Lower leg skin (tissue), 4 donors: ENCODE data around the gene METAP1. TPM values are rescaled to one million over a fixed set of nuclear protein-coding genes. Genes with fewer than 3 reads are reported as not detected.
"Not testable (repeated sequence)": the region's sequence is repeated elsewhere in the genome, so short reads cannot be mapped to it uniquely, and the experiment has no call there.

Source experiments
- DNase-seq, 2 donors: peaks; one replicate each; pipeline ENCODE4 v3.0.0-alpha.2; 2019; ENCODE audit warnings: low spot score in 2 of 2
- H3K4me3 ChIP-seq: fragments of 200-600 bp; sonication (generic); 2 replicates; pipeline ENCODE4 v1.5.1; 2017; ENCODE audit warnings: mild to moderate bottlenecking, low read depth; ENCODE audit not compliant: poor library complexity, severe bottlenecking
- POLR2A ChIP-seq, 2 donors: fragments of 450-650 bp; IDR thresholded peaks; one replicate each; pipeline ENCODE4 v1.6.1; 2016 to 2017; ENCODE audit warnings: antibody characterized with exemption in 2 of 2, mild to moderate bottlenecking in 1 of 2, moderate library complexity in 1 of 2
- WGBS, 2 donors: methylation state at CpG; one replicate each; pipeline ENCODE4 v1.1.5; 2018; 5-methylcytosine and 5-hydroxymethylcytosine counted together
- intact Hi-C: fragments of 100-400 bp; cut with DNase I; formaldehyde crosslinking; loops from one replicate; pipeline ENCODE4 v1.15.0; 2023; ENCODE audit warnings: low total_unique reads
- total RNA-seq, 4 donors: library from RNA; depleted of rRNA; stranded (reverse); fragments of >200 nt; gene quantifications; one replicate each; pipeline ENCODE4 v1.1.0, GENCODE V29; 2016
- TF ChIP-seq, protein P1 (sequence below), 3 donors: fragments of 450-650 bp; IDR thresholded peaks; one replicate each; pipeline ENCODE4 v1.5.1; 2016; ENCODE audit warnings: antibody characterized with exemption in 3 of 3, mild to moderate bottlenecking in 3 of 3, moderate library complexity in 2 of 3

The METAP1 gene
- total RNA-seq, 4 donors from 2014 or later: 35.0 to 58.4 (median 39.8) TPM

DNA sequence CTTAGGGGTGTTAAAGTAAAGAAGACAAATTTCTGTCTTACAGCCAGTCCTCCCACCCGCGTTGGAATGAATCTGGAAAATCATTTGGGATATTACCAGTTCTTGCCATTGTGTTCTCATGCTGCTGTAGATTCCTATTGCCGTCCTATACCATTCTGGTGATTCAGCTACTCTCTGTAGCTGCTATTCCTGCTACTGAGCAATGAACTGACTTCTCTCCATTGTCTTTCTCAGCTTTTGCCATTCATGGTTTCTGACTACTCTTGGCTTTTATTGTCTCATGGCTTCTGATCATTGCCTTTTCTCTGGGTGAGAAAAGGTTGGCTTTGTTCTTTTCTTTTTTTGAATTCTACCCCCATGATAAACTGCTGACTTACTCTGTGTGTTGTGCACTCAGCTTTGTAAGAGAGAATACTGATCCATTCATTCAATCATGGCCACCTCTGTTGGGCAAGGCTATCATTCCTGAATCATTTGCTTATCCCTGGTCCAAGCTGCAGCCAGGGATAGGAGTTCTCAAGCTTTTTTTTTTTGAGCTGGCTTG is 27.7 kb upstream of the METAP1 start:
- WGBS, 2 donors: 92% methylated on average over 3 of the region's 3 CpGs

DNA sequence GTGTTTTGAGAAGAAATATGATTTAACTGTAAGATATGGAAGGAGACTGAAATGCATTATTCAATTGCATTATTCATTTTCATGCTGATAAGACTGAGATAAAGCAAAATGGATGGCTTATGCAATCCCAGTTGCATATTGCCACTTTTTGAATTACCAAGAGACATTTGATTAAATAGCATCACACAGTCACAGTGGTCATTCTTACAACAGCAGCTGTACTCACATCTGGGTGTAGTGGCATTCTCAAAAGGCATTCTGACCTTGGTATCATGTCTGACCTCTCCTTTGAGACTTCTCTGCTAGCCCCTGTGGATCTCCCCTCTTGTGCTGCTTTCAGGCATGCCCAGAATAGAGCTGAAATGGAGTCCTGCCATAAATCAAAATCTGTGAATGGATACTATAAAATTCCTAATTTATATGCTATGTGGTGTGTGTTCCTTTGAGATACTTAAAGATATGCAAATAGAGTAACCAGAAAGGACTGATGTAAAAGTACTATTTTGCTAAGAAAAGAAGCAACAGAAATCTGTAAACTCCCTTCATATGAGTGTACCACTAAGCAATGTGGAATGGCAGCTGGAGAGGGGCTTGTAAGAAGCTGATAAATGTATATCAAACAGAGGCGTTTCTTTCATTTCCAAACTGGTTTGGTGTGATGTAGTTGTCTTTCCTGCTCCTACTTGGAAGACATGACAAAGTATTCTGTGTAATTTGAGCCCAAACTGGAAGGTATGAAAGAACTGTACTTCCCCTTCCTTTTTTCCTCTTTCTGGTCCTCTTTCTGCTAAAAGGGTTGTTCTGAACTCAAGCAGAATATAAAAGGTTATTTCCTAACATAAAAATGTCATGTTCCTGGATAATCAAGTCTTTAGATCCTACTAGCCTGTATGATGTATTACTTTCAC is 25.4 kb upstream of the METAP1 start:
- no peak overlapping the region for H3K4me3 ChIP-seq
- intact Hi-C loops: no loop called here
- WGBS, 2 donors: 28 to 31% methylated on average over 1 of the region's 1 CpG
- TF ChIP-seq, protein P1, sequence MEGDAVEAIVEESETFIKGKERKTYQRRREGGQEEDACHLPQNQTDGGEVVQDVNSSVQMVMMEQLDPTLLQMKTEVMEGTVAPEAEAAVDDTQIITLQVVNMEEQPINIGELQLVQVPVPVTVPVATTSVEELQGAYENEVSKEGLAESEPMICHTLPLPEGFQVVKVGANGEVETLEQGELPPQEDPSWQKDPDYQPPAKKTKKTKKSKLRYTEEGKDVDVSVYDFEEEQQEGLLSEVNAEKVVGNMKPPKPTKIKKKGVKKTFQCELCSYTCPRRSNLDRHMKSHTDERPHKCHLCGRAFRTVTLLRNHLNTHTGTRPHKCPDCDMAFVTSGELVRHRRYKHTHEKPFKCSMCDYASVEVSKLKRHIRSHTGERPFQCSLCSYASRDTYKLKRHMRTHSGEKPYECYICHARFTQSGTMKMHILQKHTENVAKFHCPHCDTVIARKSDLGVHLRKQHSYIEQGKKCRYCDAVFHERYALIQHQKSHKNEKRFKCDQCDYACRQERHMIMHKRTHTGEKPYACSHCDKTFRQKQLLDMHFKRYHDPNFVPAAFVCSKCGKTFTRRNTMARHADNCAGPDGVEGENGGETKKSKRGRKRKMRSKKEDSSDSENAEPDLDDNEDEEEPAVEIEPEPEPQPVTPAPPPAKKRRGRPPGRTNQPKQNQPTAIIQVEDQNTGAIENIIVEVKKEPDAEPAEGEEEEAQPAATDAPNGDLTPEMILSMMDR (IDR thresholded peaks at IDR 0.05): no peak
- DNase-seq: no peak

More for the DNA sequence above, 27.7 kb upstream of the METAP1 start:
- DNase-seq: no peak
- TF ChIP-seq, protein P1 (IDR thresholded peaks at IDR 0.05): no peak
- TF ChIP-seq POLR2A (IDR thresholded peaks at IDR 0.05): no peak
- H3K4me3 ChIP-seq: no peak overlapping the region
- intact Hi-C loops: no loop called here

GRCh38 chr4:98976716-98977115 is 18.8 kb upstream of the METAP1 start:
- no peak for TF ChIP-seq POLR2A (IDR thresholded peaks at IDR 0.05)
- TF ChIP-seq, protein P1 (IDR thresholded peaks at IDR 0.05): no peak

DNA sequence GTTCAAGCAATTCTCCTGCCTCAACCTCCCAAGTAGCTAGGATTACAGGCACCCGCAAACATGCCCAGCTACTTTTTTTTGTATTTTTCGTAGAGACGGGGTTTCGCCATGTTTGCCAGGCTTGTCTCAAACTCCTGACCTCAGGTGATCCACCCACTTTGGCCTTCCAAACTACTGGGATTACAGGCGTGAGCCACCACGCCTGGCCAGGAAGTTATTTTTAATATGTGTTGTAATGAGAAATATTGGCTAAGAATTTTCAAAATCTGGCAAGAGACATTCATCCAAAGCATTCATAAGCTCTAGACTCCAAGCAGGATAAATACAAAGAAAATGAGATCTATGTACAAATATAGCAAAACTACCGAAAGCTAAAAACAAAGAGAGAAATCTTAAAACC is 18.0 kb upstream of the METAP1 start:
- WGBS, 2 donors: 67 to 68% methylated on average over 7 of the region's 7 CpGs
- intact Hi-C loops: no loop called here
- no peak overlapping the region for H3K4me3 ChIP-seq
- TF ChIP-seq POLR2A (IDR thresholded peaks at IDR 0.05): no peak
- TF ChIP-seq, protein P1 (IDR thresholded peaks at IDR 0.05): no peak
- DNase-seq: no peak

More at GRCh38 chr4:98976716-98977115, 18.8 kb upstream of the METAP1 start:
- WGBS, 2 donors: 56% methylated on average over 4 of the region's 4 CpGs
- no peak overlapping the region for H3K4me3 ChIP-seq
- no peak for DNase-seq
- intact Hi-C loops: no loop called here

GRCh38 chr4:98987720-98988119 is 7.8 kb upstream of the METAP1 start:
- DNase-seq: no peak
- intact Hi-C loops: no loop called here
- 50 to 86% methylated on average over 2 of the region's 2 CpGs for WGBS, 2 donors
- H3K4me3 ChIP-seq: no peak overlapping the region
- no peak for TF ChIP-seq POLR2A (IDR thresholded peaks at IDR 0.05)
- TF ChIP-seq, protein P1 (IDR thresholded peaks at IDR 0.05): no peak

GRCh38 chr4:98992835-98993234 is 2.7 kb upstream of the METAP1 start:
- intact Hi-C loops: loop anchor here (10.0 kb wide), 2 partner anchors 58 to 412 kb away; no protein-coding TSS in a partner anchor
- DNase-seq, H3K4me3 ChIP-seq: not testable (repeated sequence)
- WGBS, 2 donors: 97 to 98% methylated on average over 2 of the region's 2 CpGs
